Bronchial epithelial cell (primary cell): ENCODE data around the gene ZDHHC9. TPM values are rescaled to one million over a fixed set of nuclear protein-coding genes. Genes with fewer than 3 reads are reported as not detected.

Source experiments
- DNase-seq: peaks from one replicate; pipeline ENCODE4 v3.0.0-alpha.2; 2010; ENCODE audit warnings: low read depth
- FAIRE-seq: peaks from 2 replicates; lab custom pipeline; 2011; peaks lifted over from hg19 to GRCh38; lab: Jason Lieb, UNC
- H3K27me3 ChIP-seq: 2 replicates; pipeline ENCODE4 v1.5.1; 2011; ENCODE audit warnings: low read length; ENCODE audit not compliant: control insufficient read depth, insufficient read depth
- H3K36me3 ChIP-seq: 2 replicates; pipeline ENCODE4 v1.5.1; 2011; ENCODE audit warnings: low read length; ENCODE audit not compliant: control insufficient read depth, insufficient read depth
- H3K4me3 ChIP-seq: 2 replicates; pipeline ENCODE4 v1.5.1; 2011; ENCODE audit warnings: mild to moderate bottlenecking, low read depth, low read length, control low read depth
- CTCF ChIP-seq: IDR thresholded peaks from 2 replicates; pipeline ENCODE4 v1.5.1; 2011; ENCODE audit warnings: mild to moderate bottlenecking, moderate library complexity, low read length, control low read depth, inconsistent platforms; ENCODE audit not compliant: insufficient read depth, severe bottlenecking
- total RNA-seq: library from RNA; depleted of rRNA; stranded (reverse); fragments of >200 nt; gene quantifications from 2 replicates; pipeline ENCODE4 v1.2.1, GENCODE V29; 2014

The ZDHHC9 gene
- total RNA-seq, 1 donor from 2014 or later: 17.1 TPM

- Histone ChIP-seq H3K27me3 (no peaks in the 10 kb centered on the region), H3K36me3 (no peaks in the 10 kb centered on the region), H3K4me3 (no peak overlapping the region)
- no peak for TF ChIP-seq CTCF
- DNase-seq (no peak), FAIRE-seq (no peak)
These were observed 58.3 kb downstream of the ZDHHC9 start for GRCh38 chrX:129785160-129785947.

GRCh38 chrX:129784371-129784770 lies 59.3 kb downstream of the ZDHHC9 start:
- no peak for FAIRE-seq
- Histone ChIP-seq H3K27me3 (no peaks in the 10 kb centered on the region), H3K4me3 (no peak overlapping the region), H3K36me3 (no peaks in the 10 kb centered on the region)
- DNase-seq: no peak
- TF ChIP-seq CTCF: no peak

- Histone ChIP-seq H3K36me3 (no peaks in the 10 kb centered on the region), H3K4me3 (no peak overlapping the region), H3K27me3 (no peaks in the 10 kb centered on the region)
- peak; percentile 40 for FAIRE-seq
- TF ChIP-seq CTCF: no peak
- no peak for DNase-seq
These were observed 60.4 kb downstream of the ZDHHC9 start for GRCh38 chrX:129783291-129783713.

- DNase-seq (no peak), FAIRE-seq (no peak)
- TF ChIP-seq CTCF: no peak
- Histone ChIP-seq H3K27me3 (no peaks in the 10 kb centered on the region), H3K36me3 (no peaks in the 10 kb centered on the region), H3K4me3 (no peak overlapping the region)
These were observed 61.0 kb downstream of the ZDHHC9 start for GRCh38 chrX:129782706-129783105.

- TF ChIP-seq CTCF: no peak
- DNase-seq (no peak), FAIRE-seq (no peak)
- H3K27me3 ChIP-seq: no peaks in the 10 kb centered on the region
- H3K4me3 ChIP-seq: no peak overlapping the region
- H3K36me3 ChIP-seq: no peaks in the 10 kb centered on the region
These were observed 61.8 kb downstream of the ZDHHC9 start for GRCh38 chrX:129781680-129782495.
